OCI-LY1 (cell line): ENCODE measurements around the gene GJC2.

Experiments used
- EZH2 ChIP-seq: fragments of 200-600 bp; sonication (generic), shearing (Covaris generic); IDR thresholded peaks from 2 replicates; pipeline ENCODE4 v1.8.0; 2017; ENCODE audit warnings: borderline replicate concordance, mixed run types, mild to moderate bottlenecking, antibody characterized with exemption, low read length, moderate library complexity, mixed read lengths
- TF ChIP-seq, protein P1 (sequence below): fragments of 200-600 bp; sonication (generic), shearing (Covaris generic); IDR thresholded peaks from 2 replicates; pipeline ENCODE4 v1.5.1; 2017; ENCODE audit warnings: mild to moderate bottlenecking, antibody characterized with exemption, low read length, moderate library complexity, mixed read lengths

GRCh38 chr1:228108055-228108690, 41.6 kb upstream of the GJC2 start:
- TF ChIP-seq, protein P1, sequence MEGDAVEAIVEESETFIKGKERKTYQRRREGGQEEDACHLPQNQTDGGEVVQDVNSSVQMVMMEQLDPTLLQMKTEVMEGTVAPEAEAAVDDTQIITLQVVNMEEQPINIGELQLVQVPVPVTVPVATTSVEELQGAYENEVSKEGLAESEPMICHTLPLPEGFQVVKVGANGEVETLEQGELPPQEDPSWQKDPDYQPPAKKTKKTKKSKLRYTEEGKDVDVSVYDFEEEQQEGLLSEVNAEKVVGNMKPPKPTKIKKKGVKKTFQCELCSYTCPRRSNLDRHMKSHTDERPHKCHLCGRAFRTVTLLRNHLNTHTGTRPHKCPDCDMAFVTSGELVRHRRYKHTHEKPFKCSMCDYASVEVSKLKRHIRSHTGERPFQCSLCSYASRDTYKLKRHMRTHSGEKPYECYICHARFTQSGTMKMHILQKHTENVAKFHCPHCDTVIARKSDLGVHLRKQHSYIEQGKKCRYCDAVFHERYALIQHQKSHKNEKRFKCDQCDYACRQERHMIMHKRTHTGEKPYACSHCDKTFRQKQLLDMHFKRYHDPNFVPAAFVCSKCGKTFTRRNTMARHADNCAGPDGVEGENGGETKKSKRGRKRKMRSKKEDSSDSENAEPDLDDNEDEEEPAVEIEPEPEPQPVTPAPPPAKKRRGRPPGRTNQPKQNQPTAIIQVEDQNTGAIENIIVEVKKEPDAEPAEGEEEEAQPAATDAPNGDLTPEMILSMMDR: no peak
- TF ChIP-seq EZH2: no peak
